Measurements from ENCODE around the gene SV2B.

DNA sequence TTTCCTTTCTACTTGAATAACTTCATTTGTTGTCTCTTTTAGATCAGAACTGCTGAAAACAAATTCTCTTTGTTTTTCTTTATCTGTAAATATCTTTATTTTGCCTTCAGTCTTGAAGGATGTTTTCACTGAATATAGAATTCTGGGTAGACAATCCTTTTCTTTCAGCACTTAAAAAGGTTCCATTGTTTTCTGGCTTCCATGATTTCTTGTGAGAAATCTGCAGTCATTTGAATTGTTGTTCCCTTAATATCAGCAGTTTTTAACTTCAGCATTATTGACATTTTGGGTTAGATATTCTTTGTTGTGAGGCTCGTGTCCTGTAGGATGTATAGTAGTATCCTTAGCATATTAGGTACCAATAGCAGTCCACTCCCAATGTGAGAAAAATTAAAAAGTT, 65.8 kb downstream of the SV2B start:
- TF ChIP-seq NR2C2 (CRISPR knock-in tag; IDR thresholded peaks at IDR 0.05) (no peak), GABPB1 (CRISPR knock-in tag; IDR thresholded peaks at IDR 0.05) (no peak)

All from WTC11 (cell line).